GM12878 (cell line): ENCODE data around the gene TUT1. TPM values are rescaled to one million over a fixed set of nuclear protein-coding genes. Genes with fewer than 3 reads are reported as not detected.
A peak's percentile ranks its signal among the peaks of the same experiment; 100 is the strongest.

Experiments used
- ASH2L ChIP-seq: fragments of 300-600, 200-600 bp; sonication (generic); IDR thresholded peaks from 2 replicates; pipeline ENCODE4 v1.6.1; 2017; ENCODE audit warnings: low read depth, mild to moderate bottlenecking, borderline replicate concordance
- CBX3 ChIP-seq: fragments of 200-600 bp; sonication (generic); IDR thresholded peaks from 2 replicates; pipeline ENCODE4 v1.6.1; 2016; ENCODE audit warnings: low read depth, borderline replicate concordance
- EED ChIP-seq: sonication (generic); IDR thresholded peaks from 2 replicates; pipeline ENCODE4 v1.6.1; 2016; ENCODE audit warnings: antibody characterized with exemption, low read depth
- HDAC6 ChIP-seq: fragments of 200-600 bp; sonication (generic); IDR thresholded peaks from one replicate; pipeline ENCODE4 v1.8.0; 2017; ENCODE audit warnings: antibody characterized with exemption; ENCODE audit not compliant: unreplicated experiment
- HDGF ChIP-seq: fragments of 450-650 bp; IDR thresholded peaks from 2 replicates; pipeline ENCODE4 v1.6.1; 2016; ENCODE audit warnings: antibody characterized with exemption
- MTA2 ChIP-seq: fragments of 450-650 bp; IDR thresholded peaks from 2 replicates; pipeline ENCODE4 v1.6.1; 2016; ENCODE audit warnings: low read depth, mild to moderate bottlenecking, moderate library complexity
- NRF1 ChIP-seq: conservative IDR thresholded peaks from 2 replicates; pipeline ENCODE4 v1.6.1; 2011; ENCODE audit warnings: mild to moderate bottlenecking, low read depth, low read length, improper control_type of control experiment
- POLR2A ChIP-seq: IDR thresholded peaks from 2 replicates; pipeline ENCODE4 v1.6.1; 2011; ENCODE audit warnings: low read depth, mild to moderate bottlenecking, low read length
- POLR2AphosphoS2 ChIP-seq: IDR thresholded peaks from 2 replicates; pipeline ENCODE4 v1.6.1; 2011; ENCODE audit warnings: low read depth, mild to moderate bottlenecking, low read length, improper control_type of control experiment, moderate library complexity
- POU2F2 ChIP-seq: IDR thresholded peaks from 3 replicates; pipeline ENCODE4 v1.6.1; 2011; ENCODE audit warnings: low read depth, mild to moderate bottlenecking, low read length, borderline replicate concordance
- RUNX3 ChIP-seq: IDR thresholded peaks from 2 replicates; pipeline ENCODE4 v1.6.1; 2012; ENCODE audit warnings: low read length, inconsistent platforms
- SIN3A ChIP-seq: IDR thresholded peaks from 2 replicates; pipeline ENCODE4 v1.6.1; 2012; ENCODE audit warnings: low read depth, low read length, improper control_type of control experiment
- SIX5 ChIP-seq: IDR thresholded peaks from 2 replicates; pipeline ENCODE4 v1.6.1; 2011; ENCODE audit warnings: mild to moderate bottlenecking, low read depth, low read length, moderate library complexity; ENCODE audit not compliant: severe bottlenecking
- STAT1 ChIP-seq: fragments of 450-650 bp; conservative IDR thresholded peaks from 2 replicates; pipeline ENCODE4 v1.6.1; 2014; ENCODE audit warnings: antibody characterized with exemption, mild to moderate bottlenecking
- STAT3 ChIP-seq: IDR thresholded peaks from 2 replicates; pipeline ENCODE4 v1.6.1; 2011; ENCODE audit warnings: low read depth, low read length, improper control_type of control experiment
- TCF7 ChIP-seq: IDR thresholded peaks from 2 replicates; pipeline ENCODE4 v1.6.1; 2014; ENCODE audit warnings: antibody characterized with exemption, borderline replicate concordance
- polyA plus RNA-seq, 11 experiments: library from polyadenylated mRNA; depleted of rRNA in 4 of 11; unstranded in 6 of 11; stranded (reverse) in 5 of 11; fragments of >200 nt; fragmentation: Nextera tagmentation in 4 of 11; fragmentation: Illumina TruSeq in 1 of 11; extraction: Ambion mirVana in 4 of 11; extraction: Trizol in 1 of 11; gene quantifications; 1 replicate in 1 of 11; 2 replicates in 10 of 11; pipeline versions ENCODE4 v1.2.1 to v1.2.3, GENCODE V29; 2011 to 2016; ENCODE audit warnings: inconsistent platforms in 2 of 11, missing spikeins in 2 of 11, low read depth in 1 of 11
- total RNA-seq, 4 experiments: library from RNA; depleted of rRNA in 3 of 4; stranded (reverse); fragments of >200 nt in 3 of 4; fragmentation: Illumina TruSeq in 1 of 4; extraction: Trizol in 1 of 4; gene quantifications; 2 replicates each; pipeline versions ENCODE4 v1.2.1 to v1.2.3, GENCODE V29; 2013 to 2021
- TF ChIP-seq, protein P1 (sequence below): fragments of 450-650 bp; IDR thresholded peaks from 2 replicates; pipeline ENCODE4 v1.6.1; 2017; ENCODE audit warnings: mild to moderate bottlenecking, moderate library complexity
- TF ChIP-seq, protein P2 (sequence below): fragments of 450-650 bp; formaldehyde crosslinking; IDR thresholded peaks from 2 replicates; pipeline ENCODE4 v1.5.0; 2022; ENCODE audit warnings: mild to moderate bottlenecking, missing genetic modification characterization
- TF ChIP-seq, protein P3 (sequence below): IDR thresholded peaks from 2 replicates; pipeline ENCODE4 v1.6.1; 2012; ENCODE audit warnings: improper control_type of control experiment, low read depth, low read length; ENCODE audit not compliant: insufficient replicate concordance

The TUT1 gene
- total and polyA plus RNA-seq, 10 of the 15 experiments (the other 5 are each of a cell fraction or from before 2014, with no cell fraction given) = 1.1 to 29.9 (median 16.2) TPM

DNA sequence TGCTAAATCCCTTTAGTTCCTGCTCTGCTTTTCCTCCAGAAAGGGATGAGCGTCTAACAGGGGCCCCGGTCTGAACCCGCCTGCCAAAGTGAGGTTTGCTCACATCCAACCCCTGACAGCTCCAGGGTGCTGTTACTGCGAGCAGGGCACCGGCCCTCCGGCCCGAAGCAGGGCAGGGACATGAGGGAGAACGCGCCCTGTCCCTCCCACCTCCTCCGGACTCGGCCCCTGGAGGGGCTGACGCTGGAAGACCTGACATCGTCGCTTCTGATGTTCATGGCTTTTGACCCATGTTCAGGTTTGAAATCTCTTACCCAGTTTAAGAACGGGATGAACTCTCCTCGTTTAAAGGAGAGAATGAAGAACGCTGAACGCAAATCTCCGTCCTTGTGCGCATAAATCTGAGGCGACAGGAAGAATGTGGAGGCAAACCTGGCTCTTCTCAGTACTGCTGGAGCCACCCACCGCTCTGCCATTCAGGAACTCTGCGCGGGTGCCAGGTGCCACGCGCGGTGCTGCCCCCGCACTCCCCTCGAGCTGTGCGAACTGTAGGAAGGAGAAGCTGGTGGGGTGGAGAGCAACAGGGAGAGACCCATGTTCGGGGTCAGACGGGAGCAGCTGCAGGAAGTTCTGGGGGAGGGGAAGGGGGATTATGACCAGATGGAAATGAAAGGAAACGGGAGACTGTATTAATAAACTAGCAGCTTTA is 16.8 kb downstream of the TUT1 start (continued):
- TF ChIP-seq HDGF (no peak), NRF1 (no peak), EED (no peak), STAT1 (0 out of 2 replicates have a peak, but pooled peaks have one; percentile 61), ASH2L (no peak), SIN3A (no peak), HDAC6 (peak; percentile 44), SIX5 (no peak), STAT3 (no peak), TCF7 (no peak), POLR2AphosphoS2 (no peak; the same call in 1 of the 2 replicates), POU2F2 (no peak; the same call in 2 of the 3 replicates), CBX3 (no peak), RUNX3 (peak; percentile 12; the same call in 1 of the 2 replicates), MTA2 (no peak), POLR2A (peak; percentile 61)
- TF ChIP-seq, protein P1, sequence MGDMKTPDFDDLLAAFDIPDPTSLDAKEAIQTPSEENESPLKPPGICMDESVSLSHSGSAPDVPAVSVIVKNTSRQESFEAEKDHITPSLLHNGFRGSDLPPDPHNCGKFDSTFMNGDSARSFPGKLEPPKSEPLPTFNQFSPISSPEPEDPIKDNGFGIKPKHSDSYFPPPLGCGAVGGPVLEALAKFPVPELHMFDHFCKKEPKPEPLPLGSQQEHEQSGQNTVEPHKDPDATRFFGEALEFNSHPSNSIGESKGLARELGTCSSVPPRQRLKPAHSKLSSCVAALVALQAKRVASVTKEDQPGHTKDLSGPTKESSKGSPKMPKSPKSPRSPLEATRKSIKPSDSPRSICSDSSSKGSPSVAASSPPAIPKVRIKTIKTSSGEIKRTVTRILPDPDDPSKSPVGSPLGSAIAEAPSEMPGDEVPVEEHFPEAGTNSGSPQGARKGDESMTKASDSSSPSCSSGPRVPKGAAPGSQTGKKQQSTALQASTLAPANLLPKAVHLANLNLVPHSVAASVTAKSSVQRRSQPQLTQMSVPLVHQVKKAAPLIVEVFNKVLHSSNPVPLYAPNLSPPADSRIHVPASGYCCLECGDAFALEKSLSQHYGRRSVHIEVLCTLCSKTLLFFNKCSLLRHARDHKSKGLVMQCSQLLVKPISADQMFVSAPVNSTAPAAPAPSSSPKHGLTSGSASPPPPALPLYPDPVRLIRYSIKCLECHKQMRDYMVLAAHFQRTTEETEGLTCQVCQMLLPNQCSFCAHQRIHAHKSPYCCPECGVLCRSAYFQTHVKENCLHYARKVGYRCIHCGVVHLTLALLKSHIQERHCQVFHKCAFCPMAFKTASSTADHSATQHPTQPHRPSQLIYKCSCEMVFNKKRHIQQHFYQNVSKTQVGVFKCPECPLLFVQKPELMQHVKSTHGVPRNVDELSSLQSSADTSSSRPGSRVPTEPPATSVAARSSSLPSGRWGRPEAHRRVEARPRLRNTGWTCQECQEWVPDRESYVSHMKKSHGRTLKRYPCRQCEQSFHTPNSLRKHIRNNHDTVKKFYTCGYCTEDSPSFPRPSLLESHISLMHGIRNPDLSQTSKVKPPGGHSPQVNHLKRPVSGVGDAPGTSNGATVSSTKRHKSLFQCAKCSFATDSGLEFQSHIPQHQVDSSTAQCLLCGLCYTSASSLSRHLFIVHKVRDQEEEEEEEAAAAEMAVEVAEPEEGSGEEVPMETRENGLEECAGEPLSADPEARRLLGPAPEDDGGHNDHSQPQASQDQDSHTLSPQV = no peak
- TF ChIP-seq, protein P2, sequence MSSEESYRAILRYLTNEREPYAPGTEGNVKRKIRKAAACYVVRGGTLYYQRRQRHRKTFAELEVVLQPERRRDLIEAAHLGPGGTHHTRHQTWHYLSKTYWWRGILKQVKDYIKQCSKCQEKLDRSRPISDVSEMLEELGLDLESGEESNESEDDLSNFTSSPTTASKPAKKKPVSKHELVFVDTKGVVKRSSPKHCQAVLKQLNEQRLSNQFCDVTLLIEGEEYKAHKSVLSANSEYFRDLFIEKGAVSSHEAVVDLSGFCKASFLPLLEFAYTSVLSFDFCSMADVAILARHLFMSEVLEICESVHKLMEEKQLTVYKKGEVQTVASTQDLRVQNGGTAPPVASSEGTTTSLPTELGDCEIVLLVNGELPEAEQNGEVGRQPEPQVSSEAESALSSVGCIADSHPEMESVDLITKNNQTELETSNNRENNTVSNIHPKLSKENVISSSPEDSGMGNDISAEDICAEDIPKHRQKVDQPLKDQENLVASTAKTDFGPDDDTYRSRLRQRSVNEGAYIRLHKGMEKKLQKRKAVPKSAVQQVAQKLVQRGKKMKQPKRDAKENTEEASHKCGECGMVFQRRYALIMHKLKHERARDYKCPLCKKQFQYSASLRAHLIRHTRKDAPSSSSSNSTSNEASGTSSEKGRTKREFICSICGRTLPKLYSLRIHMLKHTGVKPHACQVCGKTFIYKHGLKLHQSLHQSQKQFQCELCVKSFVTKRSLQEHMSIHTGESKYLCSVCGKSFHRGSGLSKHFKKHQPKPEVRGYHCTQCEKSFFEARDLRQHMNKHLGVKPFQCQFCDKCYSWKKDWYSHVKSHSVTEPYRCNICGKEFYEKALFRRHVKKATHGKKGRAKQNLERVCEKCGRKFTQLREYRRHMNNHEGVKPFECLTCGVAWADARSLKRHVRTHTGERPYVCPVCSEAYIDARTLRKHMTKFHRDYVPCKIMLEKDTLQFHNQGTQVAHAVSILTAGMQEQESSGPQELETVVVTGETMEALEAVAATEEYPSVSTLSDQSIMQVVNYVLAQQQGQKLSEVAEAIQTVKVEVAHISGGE = no peak
- TF ChIP-seq, protein P3, sequence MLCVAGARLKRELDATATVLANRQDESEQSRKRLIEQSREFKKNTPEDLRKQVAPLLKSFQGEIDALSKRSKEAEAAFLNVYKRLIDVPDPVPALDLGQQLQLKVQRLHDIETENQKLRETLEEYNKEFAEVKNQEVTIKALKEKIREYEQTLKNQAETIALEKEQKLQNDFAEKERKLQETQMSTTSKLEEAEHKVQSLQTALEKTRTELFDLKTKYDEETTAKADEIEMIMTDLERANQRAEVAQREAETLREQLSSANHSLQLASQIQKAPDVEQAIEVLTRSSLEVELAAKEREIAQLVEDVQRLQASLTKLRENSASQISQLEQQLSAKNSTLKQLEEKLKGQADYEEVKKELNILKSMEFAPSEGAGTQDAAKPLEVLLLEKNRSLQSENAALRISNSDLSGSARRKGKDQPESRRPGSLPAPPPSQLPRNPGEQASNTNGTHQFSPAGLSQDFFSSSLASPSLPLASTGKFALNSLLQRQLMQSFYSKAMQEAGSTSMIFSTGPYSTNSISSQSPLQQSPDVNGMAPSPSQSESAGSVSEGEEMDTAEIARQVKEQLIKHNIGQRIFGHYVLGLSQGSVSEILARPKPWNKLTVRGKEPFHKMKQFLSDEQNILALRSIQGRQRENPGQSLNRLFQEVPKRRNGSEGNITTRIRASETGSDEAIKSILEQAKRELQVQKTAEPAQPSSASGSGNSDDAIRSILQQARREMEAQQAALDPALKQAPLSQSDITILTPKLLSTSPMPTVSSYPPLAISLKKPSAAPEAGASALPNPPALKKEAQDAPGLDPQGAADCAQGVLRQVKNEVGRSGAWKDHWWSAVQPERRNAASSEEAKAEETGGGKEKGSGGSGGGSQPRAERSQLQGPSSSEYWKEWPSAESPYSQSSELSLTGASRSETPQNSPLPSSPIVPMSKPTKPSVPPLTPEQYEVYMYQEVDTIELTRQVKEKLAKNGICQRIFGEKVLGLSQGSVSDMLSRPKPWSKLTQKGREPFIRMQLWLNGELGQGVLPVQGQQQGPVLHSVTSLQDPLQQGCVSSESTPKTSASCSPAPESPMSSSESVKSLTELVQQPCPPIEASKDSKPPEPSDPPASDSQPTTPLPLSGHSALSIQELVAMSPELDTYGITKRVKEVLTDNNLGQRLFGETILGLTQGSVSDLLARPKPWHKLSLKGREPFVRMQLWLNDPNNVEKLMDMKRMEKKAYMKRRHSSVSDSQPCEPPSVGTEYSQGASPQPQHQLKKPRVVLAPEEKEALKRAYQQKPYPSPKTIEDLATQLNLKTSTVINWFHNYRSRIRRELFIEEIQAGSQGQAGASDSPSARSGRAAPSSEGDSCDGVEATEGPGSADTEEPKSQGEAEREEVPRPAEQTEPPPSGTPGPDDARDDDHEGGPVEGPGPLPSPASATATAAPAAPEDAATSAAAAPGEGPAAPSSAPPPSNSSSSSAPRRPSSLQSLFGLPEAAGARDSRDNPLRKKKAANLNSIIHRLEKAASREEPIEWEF = no peak
